Prostate gland (tissue), 2 donors: ENCODE results near the gene GRID2. TPM values are rescaled to one million over a fixed set of nuclear protein-coding genes. Genes with fewer than 3 reads are reported as not detected.

Source experiments
- DNase-seq: peaks from one replicate; pipeline ENCODE4 v3.0.0-alpha.2; 2019; ENCODE audit warnings: low spot score
- H3K27ac ChIP-seq, 2 donors: fragments of 200-600 bp; sonication (generic); 2 replicates each; pipeline ENCODE4 v1.5.1; 2017 to 2019
- H3K27me3 ChIP-seq: fragments of 200-600 bp; sonication (generic); replicated peaks from 2 replicates; pipeline ENCODE4 v1.5.1; 2019; ENCODE audit not compliant: insufficient read depth
- H3K36me3 ChIP-seq, 2 donors: fragments of 200-600 bp; sonication (generic); 1 replicate in 1 of 2; 2 replicates in 1 of 2; pipeline versions ENCODE4 v1.5.1 to v1.8.1; 2017 to 2019
- H3K4me1 ChIP-seq: fragments of 200-600 bp; sonication (generic); replicated peaks from 2 replicates; pipeline ENCODE4 v1.5.1; 2019
- H3K4me3 ChIP-seq, 2 donors: fragments of 200-600 bp; sonication (generic); 2 replicates each; pipeline ENCODE4 v1.5.1; 2017 to 2019
- H3K9me3 ChIP-seq: fragments of 200-600 bp; sonication (generic); 2 replicates; pipeline ENCODE4 v1.5.1; 2017
- POLR2A ChIP-seq: fragments of 450-650 bp; IDR thresholded peaks from one replicate; pipeline ENCODE4 v1.6.1; 2016; ENCODE audit warnings: antibody characterized with exemption, mild to moderate bottlenecking
- POLR2AphosphoS5 ChIP-seq: sonication (generic); formaldehyde crosslinking; IDR thresholded peaks from one replicate; pipeline ENCODE4 v1.6.1; 2017; ENCODE audit warnings: antibody characterized with exemption
- WGBS: methylation state at CpG from one replicate; pipeline ENCODE4 v1.1.5; 2018; 5-methylcytosine and 5-hydroxymethylcytosine counted together
- intact Hi-C: fragments of 100-400 bp; cut with DNase I; formaldehyde crosslinking; loops from one replicate; pipeline ENCODE4 v1.14.2; 2022
- total RNA-seq, 2 donors: library from RNA; depleted of rRNA; stranded (reverse); fragments of >200 nt; gene quantifications; one replicate each; pipeline ENCODE4 v1.1.0, GENCODE V29; 2016
- TF ChIP-seq, protein P1 (sequence below), 4 experiments: fragments of 200-600 bp in 2 of 4; fragments of 450-650 bp in 2 of 4; sonication (generic) in 2 of 4; IDR thresholded peaks; 1 replicate in 3 of 4; 2 replicates in 1 of 4; pipeline ENCODE4 v1.5.1; 2016 to 2019; ENCODE audit warnings: antibody characterized with exemption in 4 of 4, mild to moderate bottlenecking in 2 of 4, moderate library complexity in 2 of 4

The GRID2 gene
- total RNA-seq, 2 donors from 2014 or later = 0.09 to 11.0 TPM

DNA sequence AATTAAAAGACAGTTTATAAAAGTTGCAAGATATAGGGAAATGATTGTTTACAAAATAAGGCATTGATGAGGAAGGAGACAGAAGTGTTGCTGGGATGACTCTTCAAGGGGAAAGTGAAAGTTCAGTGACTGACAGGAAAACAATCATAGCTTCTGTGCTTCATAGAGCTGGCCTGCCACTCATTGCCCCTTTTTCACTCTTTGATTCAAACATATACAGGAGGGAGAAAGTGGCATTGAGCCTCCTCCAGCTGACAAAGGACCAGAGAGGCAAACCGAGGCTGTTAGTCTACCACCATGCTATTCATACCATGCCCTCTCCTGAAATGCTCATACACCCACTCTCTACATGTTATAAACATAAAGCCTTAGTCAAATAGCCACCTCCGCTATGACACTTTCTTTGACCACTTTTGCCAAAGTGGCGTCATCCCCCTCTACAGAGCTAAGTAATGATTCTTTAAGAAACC is 1445.6 kb downstream of the GRID2 start:
- Histone ChIP-seq H3K4me3 (no peak overlapping the region), H3K4me1 (no peaks in the 10 kb centered on the region), H3K27me3 (no peaks in the 10 kb centered on the region), H3K36me3 (no peaks in the 10 kb centered on the region), H3K27ac (no peak overlapping the region), H3K9me3 (no peaks in the 10 kb centered on the region)
- WGBS = 86% methylated on average over 3 of the region's 3 CpGs
- no peak for DNase-seq
- intact Hi-C loops = no loop called here
- TF ChIP-seq POLR2A = no peak

DNA sequence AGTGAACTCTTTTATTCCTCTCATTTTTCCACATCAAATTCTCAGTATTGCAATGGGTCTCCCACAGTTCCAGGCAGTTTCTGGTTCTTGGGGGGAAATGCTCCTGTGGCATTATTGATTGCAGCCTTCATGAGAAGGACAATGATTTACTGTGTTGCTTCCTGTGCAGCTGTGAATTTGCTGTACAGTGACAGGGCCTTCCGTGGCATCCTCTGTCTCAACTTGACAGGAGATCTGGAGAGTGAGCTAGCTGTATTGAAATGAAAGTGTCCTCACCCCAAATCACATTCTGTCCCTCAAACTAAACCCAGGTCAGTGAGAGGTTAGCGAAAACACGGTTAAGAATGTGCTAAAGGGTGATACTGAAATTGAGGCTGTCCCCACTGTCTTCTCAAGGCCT is 1447.6 kb downstream of the GRID2 start:
- Histone ChIP-seq H3K27ac (no peak overlapping the region), H3K27me3 (no peaks in the 10 kb centered on the region), H3K4me3 (no peak overlapping the region), H3K36me3 (no peaks in the 10 kb centered on the region), H3K4me1 (no peaks in the 10 kb centered on the region), H3K9me3 (no peaks in the 10 kb centered on the region)
- intact Hi-C loops = no loop called here
- 85% methylated on average over 3 of the region's 3 CpGs for WGBS
- no peak for DNase-seq
- TF ChIP-seq, protein P1, sequence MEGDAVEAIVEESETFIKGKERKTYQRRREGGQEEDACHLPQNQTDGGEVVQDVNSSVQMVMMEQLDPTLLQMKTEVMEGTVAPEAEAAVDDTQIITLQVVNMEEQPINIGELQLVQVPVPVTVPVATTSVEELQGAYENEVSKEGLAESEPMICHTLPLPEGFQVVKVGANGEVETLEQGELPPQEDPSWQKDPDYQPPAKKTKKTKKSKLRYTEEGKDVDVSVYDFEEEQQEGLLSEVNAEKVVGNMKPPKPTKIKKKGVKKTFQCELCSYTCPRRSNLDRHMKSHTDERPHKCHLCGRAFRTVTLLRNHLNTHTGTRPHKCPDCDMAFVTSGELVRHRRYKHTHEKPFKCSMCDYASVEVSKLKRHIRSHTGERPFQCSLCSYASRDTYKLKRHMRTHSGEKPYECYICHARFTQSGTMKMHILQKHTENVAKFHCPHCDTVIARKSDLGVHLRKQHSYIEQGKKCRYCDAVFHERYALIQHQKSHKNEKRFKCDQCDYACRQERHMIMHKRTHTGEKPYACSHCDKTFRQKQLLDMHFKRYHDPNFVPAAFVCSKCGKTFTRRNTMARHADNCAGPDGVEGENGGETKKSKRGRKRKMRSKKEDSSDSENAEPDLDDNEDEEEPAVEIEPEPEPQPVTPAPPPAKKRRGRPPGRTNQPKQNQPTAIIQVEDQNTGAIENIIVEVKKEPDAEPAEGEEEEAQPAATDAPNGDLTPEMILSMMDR (IDR thresholded peaks at IDR 0.05) = no peak
- TF ChIP-seq POLR2A = no peak
- no peak for TF ChIP-seq POLR2AphosphoS5

DNA sequence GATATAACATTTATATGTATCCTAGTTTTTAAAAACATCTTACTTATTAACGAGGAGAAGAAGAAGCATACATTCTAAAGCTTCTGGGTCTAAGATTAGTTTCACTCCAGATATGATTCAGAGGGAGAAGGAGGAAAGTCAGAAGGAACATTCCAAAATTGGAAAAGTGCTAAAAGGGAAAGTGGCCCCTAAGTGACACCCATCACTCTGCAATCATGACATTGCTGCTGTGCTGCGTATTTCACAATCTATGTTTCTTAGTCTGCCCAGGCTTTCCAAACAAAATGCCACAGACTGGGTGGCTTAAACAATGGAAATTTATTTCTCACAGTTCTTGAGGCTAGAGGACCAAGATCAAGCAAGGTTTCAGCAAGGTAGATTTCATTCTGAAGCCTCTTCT is 1452.3 kb downstream of the GRID2 start:
- no peak for TF ChIP-seq POLR2AphosphoS5
- TF ChIP-seq, protein P1 (IDR thresholded peaks at IDR 0.05) = no peak
- no peak for TF ChIP-seq POLR2A
- Histone ChIP-seq H3K27me3 (no peaks in the 10 kb centered on the region), H3K27ac (no peak overlapping the region), H3K4me1 (no peaks in the 10 kb centered on the region), H3K4me3 (no peak overlapping the region), H3K9me3 (no peaks in the 10 kb centered on the region), H3K36me3 (no peaks in the 10 kb centered on the region)
- no peak for DNase-seq
- intact Hi-C loops = no loop called here
- WGBS = 93% methylated on average over 2 of the region's 2 CpGs

DNA sequence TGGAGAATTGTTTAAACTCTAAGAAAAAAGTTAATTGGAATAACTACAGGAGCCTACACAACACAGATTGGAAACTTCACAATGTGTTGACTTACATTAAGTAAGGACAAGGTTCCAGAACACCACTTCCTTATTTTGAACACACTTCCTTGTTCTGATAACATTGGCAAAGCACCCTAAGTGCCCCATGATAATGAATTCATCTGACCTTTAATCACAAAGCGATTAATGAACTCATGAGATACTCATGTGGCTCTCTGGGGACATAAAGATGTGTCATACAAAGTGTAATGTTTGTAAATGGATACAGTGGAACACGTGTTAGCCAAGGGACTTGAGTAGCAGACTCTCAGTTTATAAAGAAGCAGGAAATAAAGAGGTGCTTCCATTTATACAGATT is 1455.7 kb downstream of the GRID2 start:
- H3K27ac ChIP-seq = no peak overlapping the region
- TF ChIP-seq POLR2A (no peak), POLR2AphosphoS5 (no peak)
- TF ChIP-seq, protein P1 (IDR thresholded peaks at IDR 0.05) = no peak
- no peaks in the 10 kb centered on the region for H3K9me3 ChIP-seq
- H3K4me3 ChIP-seq = no peak overlapping the region
- no peaks in the 10 kb centered on the region for H3K4me1 ChIP-seq
- no peaks in the 10 kb centered on the region for H3K36me3 ChIP-seq
- WGBS = 47% methylated on average over 2 of the region's 2 CpGs
- H3K27me3 ChIP-seq = no peaks in the 10 kb centered on the region
- DNase-seq = no peak
- intact Hi-C loops = no loop called here

DNA sequence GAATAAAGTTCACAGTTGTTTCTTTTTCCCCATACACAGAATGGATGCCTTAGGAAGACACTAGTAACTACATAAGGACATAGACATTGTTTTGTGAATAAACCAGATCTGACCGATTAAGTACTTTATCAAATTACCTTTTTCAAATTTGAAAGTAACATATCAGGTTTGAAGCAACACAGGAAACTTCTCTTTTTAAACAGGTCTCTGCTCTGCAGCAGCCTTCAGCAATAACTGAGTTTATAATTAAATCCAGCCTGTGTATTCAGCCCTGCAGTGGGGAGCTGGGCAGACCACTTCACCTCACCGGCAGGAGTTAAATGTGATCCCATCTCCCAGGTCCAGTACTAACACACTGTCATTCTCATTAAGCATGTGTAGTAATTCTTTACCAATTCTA is 1456.5 kb downstream of the GRID2 start:
- intact Hi-C loops = no loop called here
- no peaks in the 10 kb centered on the region for H3K9me3 ChIP-seq
- no peak overlapping the region for H3K4me3 ChIP-seq
- no peak overlapping the region for H3K27ac ChIP-seq
- no peak for DNase-seq
- no peaks in the 10 kb centered on the region for H3K4me1 ChIP-seq
- H3K27me3 ChIP-seq = no peaks in the 10 kb centered on the region
- TF ChIP-seq POLR2A (no peak), POLR2AphosphoS5 (no peak)
- TF ChIP-seq, protein P1 (IDR thresholded peaks at IDR 0.05) = no peak
- no peaks in the 10 kb centered on the region for H3K36me3 ChIP-seq
- WGBS = 75% methylated on average over 2 of the region's 2 CpGs
